WTC11 (cell line): ENCODE measurements around the gene OTUB2. TPM values are rescaled to one million over a fixed set of nuclear protein-coding genes. Genes with fewer than 3 reads are reported as not detected.

Experiments used
- ATAC-seq: fragments of 200-7000 bp; cut with Tn5 transposase; 2 replicates; pipeline ENCODE4 v1.10.0; 2021; ENCODE audit warnings: mild to moderate bottlenecking, moderate library complexity
- CTCF ChIA-PET: fragments of 300-600 bp; sonication (Branson Sonifier 250); formaldehyde crosslinking; loops from one replicate; lab custom pipeline; 2021; ENCODE audit warnings: antibody characterized with exemption; lab: Charles Lee
- POLR2A ChIA-PET: fragments of 350-600 bp; sonication (Branson Sonifier 250); formaldehyde crosslinking; loops from one replicate; lab custom pipeline; 2021; ENCODE audit warnings: antibody characterized with exemption; lab: Charles Lee
- DNase-seq: peaks from one replicate; pipeline ENCODE4 v3.0.0; 2021; ENCODE audit warnings: low spot score
- H3K27ac Mint-ChIP-seq: 2 replicates; pipeline ENCODE4 v1.8.0; 2021; ENCODE audit warnings: mixed read lengths
- H3K27me3 Mint-ChIP-seq: 2 replicates; pipeline ENCODE4 v1.8.0; 2021; ENCODE audit warnings: low read depth, mild to moderate bottlenecking, moderate library complexity, mixed read lengths
- H3K36me3 Mint-ChIP-seq: 2 replicates; pipeline ENCODE4 v1.8.0; 2021; ENCODE audit warnings: mixed read lengths
- H3K4me1 Mint-ChIP-seq: 2 replicates; pipeline ENCODE4 v1.8.0; 2022; ENCODE audit warnings: mixed read lengths
- H3K4me3 Mint-ChIP-seq: 2 replicates; pipeline ENCODE4 v1.8.0; 2021; ENCODE audit warnings: mild to moderate bottlenecking, moderate library complexity, mixed read lengths
- H3K9me3 Mint-ChIP-seq: 2 replicates; pipeline ENCODE4 v1.8.0; 2021; ENCODE audit warnings: mixed read lengths
- CREM ChIP-seq: sonication (generic); formaldehyde crosslinking; IDR thresholded peaks from 2 replicates; pipeline ENCODE4 v1.8.1; 2022; ENCODE audit warnings: mild to moderate bottlenecking, missing genetic modification reagents, moderate library complexity
- E2F1 ChIP-seq: sonication (generic); formaldehyde crosslinking; IDR thresholded peaks from 2 replicates; pipeline ENCODE4 v1.8.0; 2022; ENCODE audit warnings: mild to moderate bottlenecking, missing genetic modification reagents
- E2F5 ChIP-seq: sonication (generic); formaldehyde crosslinking; IDR thresholded peaks from 2 replicates; pipeline ENCODE4 v1.8.1; 2022; ENCODE audit warnings: mild to moderate bottlenecking, moderate library complexity, missing genetic modification reagents
- ELF4 ChIP-seq: sonication (generic); formaldehyde crosslinking; IDR thresholded peaks from 2 replicates; pipeline ENCODE4 v1.8.1; 2022; ENCODE audit warnings: low read depth, mild to moderate bottlenecking, moderate library complexity, missing genetic modification reagents
- FOXK1 ChIP-seq: sonication (generic); formaldehyde crosslinking; IDR thresholded peaks from 2 replicates; pipeline ENCODE4 v1.8.0; 2022; ENCODE audit warnings: mild to moderate bottlenecking, moderate library complexity, missing genetic modification reagents
- JAZF1 ChIP-seq: fragments of 250-450 bp; sonication (Bioruptor Pico); IDR thresholded peaks from 2 replicates; pipeline ENCODE4 v1.9.0; 2021; ENCODE audit warnings: moderate library complexity, mild to moderate bottlenecking, inconsistent platforms
- MAX ChIP-seq: sonication (generic); formaldehyde crosslinking; IDR thresholded peaks from 2 replicates; pipeline ENCODE4 v1.8.0; 2022; ENCODE audit warnings: mild to moderate bottlenecking, missing genetic modification reagents
- NFYB ChIP-seq: sonication (generic); formaldehyde crosslinking; conservative IDR thresholded peaks from 2 replicates; pipeline ENCODE4 v1.8.0; 2022; ENCODE audit warnings: low read depth, missing genetic modification reagents
- SMAD4 ChIP-seq: sonication (generic); formaldehyde crosslinking; IDR thresholded peaks from 2 replicates; pipeline ENCODE4 v1.8.0; 2022; ENCODE audit warnings: mild to moderate bottlenecking, missing genetic modification reagents
- SOX15 ChIP-seq: fragments of 250-450 bp; sonication (Bioruptor Pico); IDR thresholded peaks from 2 replicates; pipeline ENCODE4 v1.9.0; 2021; ENCODE audit warnings: mild to moderate bottlenecking
- SP1 ChIP-seq: sonication (generic); formaldehyde crosslinking; conservative IDR thresholded peaks from 2 replicates; pipeline ENCODE4 v1.8.1; 2022; ENCODE audit warnings: missing genetic modification reagents
- TEAD1 ChIP-seq: sonication (generic); formaldehyde crosslinking; IDR thresholded peaks from 2 replicates; pipeline ENCODE4 v1.8.0; 2022; ENCODE audit warnings: mild to moderate bottlenecking, missing genetic modification reagents
- ZNF317 ChIP-seq: sonication (generic); formaldehyde crosslinking; IDR thresholded peaks from 2 replicates; pipeline ENCODE4 v1.8.1; 2023; ENCODE audit warnings: low read depth, mild to moderate bottlenecking, moderate library complexity, missing genetic modification reagents, borderline replicate concordance
- ZNF425 ChIP-seq: fragments of 250-450 bp; sonication (Bioruptor Pico); conservative IDR thresholded peaks from 2 replicates; pipeline ENCODE4 v1.9.0; 2021; ENCODE audit warnings: mild to moderate bottlenecking
- ZNF512 ChIP-seq: sonication (generic); formaldehyde crosslinking; IDR thresholded peaks from 2 replicates; pipeline ENCODE4 v1.8.1; 2022; ENCODE audit warnings: missing genetic modification reagents, borderline replicate concordance
- ZNF532 ChIP-seq: fragments of 250-450 bp; sonication (Bioruptor Pico); IDR thresholded peaks from 2 replicates; pipeline ENCODE4 v1.9.0; 2021; ENCODE audit warnings: mild to moderate bottlenecking, borderline replicate concordance
- total RNA-seq: library from RNA; stranded (reverse); gene quantifications from 3 replicates; pipeline ENCODE4 v1.2.3, GENCODE V29; 2021
- TF ChIP-seq, protein P1 (sequence below): sonication (generic); formaldehyde crosslinking; IDR thresholded peaks from 2 replicates; pipeline ENCODE4 v1.8.1; 2023; ENCODE audit warnings: mild to moderate bottlenecking, missing genetic modification reagents, moderate library complexity
- TF ChIP-seq, protein P2 (sequence below): sonication (generic); formaldehyde crosslinking; IDR thresholded peaks from 2 replicates; pipeline ENCODE4 v1.8.1; 2023; ENCODE audit warnings: mild to moderate bottlenecking, missing genetic modification reagents
- TF ChIP-seq, protein P3 (sequence below): sonication (generic); formaldehyde crosslinking; IDR thresholded peaks from 2 replicates; pipeline ENCODE4 v1.8.1; 2022; ENCODE audit warnings: low read depth, missing genetic modification reagents, borderline replicate concordance

The OTUB2 gene
- total RNA-seq, 1 experiment from 2014 or later = 3.5 TPM

DNA sequence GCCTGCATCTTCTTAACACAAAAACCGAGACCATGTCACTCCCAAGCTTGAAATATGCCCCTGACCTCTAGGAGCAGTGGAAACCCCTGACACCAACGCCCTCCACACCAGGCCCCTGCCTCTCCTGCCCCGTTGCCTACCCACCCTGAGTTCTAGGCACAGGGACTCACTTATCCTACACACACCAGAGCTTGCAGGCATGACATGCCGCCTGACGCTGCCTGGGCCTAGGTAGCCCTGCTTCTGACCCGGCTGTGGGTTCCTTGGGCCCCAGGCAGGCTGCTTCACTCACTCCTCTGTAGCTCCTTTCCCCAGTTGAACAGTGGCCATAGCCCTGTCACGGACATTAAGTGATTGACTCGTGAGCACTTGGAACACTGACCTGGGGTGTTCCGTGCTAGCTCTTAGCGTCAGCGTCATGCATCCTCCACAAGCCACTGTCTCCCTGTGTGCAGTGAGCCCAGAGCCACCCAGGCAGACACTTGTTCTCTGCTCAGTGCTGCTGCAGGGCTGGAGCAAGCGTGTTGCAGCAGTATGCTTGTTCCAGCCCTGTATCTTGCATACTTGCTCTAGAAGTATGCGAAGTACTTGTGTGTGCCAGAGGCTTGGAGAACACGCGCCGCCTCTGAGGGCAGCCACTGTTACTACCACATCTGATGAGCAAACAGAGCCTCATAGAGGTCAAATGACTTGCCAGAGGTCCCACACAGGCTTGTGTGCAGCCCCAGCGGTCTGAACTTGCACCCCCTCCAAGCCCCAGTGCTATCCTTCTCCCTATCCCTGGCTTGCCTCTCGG, 15.6 kb downstream of the OTUB2 start (continued):
- TF ChIP-seq, protein P1, sequence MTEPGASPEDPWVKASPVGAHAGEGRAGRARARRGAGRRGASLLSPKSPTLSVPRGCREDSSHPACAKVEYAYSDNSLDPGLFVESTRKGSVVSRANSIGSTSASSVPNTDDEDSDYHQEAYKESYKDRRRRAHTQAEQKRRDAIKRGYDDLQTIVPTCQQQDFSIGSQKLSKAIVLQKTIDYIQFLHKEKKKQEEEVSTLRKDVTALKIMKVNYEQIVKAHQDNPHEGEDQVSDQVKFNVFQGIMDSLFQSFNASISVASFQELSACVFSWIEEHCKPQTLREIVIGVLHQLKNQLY = no peak
- TF ChIP-seq SP1 (CRISPR knock-in tag) = no peak

GRCh38 chr14:94042433-94043091, 16.4 kb downstream of the OTUB2 start:
- Mint-ChIP-seq H3K36me3 (peaks cover 15% of the 10 kb centered on the region; the same call in 1 of the 2 replicates), H3K27ac (no peak overlapping the region), H3K4me1 (no peaks in the 10 kb centered on the region; the same call in 1 of the 2 replicates), H3K27me3 (no peaks in the 10 kb centered on the region), H3K4me3 (no peak overlapping the region), H3K9me3 (no peaks in the 10 kb centered on the region)
- ChIA-PET CTCF (interaction anchor here (1.9 to 2.7 kb wide), 3 partner anchors 87 to 102 kb away, joined by 6 to 13 read pairs (median 11); partner anchors contain the start of gene IFI27L2), POLR2A (no interaction called here)
- ATAC-seq (no peak), DNase-seq (no peak)
- TF ChIP-seq E2F5 (no peak), ELF4 (CRISPR knock-in tag) (no peak), ZNF512 (CRISPR knock-in tag) (no peak), ZNF425 (CRISPR knock-in tag) (no peak), MAX (CRISPR knock-in tag) (no peak), E2F1 (no peak), SMAD4 (CRISPR knock-in tag) (no peak), JAZF1 (CRISPR knock-in tag) (no peak), CREM (CRISPR knock-in tag) (no peak), SOX15 (no peak), FOXK1 (no peak), ZNF532 (CRISPR knock-in tag) (no peak), NFYB (no peak), ZNF317 (CRISPR knock-in tag) (no peak), TEAD1 (CRISPR knock-in tag) (no peak)
- TF ChIP-seq, protein P2, sequence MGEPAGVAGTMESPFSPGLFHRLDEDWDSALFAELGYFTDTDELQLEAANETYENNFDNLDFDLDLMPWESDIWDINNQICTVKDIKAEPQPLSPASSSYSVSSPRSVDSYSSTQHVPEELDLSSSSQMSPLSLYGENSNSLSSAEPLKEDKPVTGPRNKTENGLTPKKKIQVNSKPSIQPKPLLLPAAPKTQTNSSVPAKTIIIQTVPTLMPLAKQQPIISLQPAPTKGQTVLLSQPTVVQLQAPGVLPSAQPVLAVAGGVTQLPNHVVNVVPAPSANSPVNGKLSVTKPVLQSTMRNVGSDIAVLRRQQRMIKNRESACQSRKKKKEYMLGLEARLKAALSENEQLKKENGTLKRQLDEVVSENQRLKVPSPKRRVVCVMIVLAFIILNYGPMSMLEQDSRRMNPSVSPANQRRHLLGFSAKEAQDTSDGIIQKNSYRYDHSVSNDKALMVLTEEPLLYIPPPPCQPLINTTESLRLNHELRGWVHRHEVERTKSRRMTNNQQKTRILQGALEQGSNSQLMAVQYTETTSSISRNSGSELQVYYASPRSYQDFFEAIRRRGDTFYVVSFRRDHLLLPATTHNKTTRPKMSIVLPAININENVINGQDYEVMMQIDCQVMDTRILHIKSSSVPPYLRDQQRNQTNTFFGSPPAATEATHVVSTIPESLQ = no peak
- TF ChIP-seq, protein P3, sequence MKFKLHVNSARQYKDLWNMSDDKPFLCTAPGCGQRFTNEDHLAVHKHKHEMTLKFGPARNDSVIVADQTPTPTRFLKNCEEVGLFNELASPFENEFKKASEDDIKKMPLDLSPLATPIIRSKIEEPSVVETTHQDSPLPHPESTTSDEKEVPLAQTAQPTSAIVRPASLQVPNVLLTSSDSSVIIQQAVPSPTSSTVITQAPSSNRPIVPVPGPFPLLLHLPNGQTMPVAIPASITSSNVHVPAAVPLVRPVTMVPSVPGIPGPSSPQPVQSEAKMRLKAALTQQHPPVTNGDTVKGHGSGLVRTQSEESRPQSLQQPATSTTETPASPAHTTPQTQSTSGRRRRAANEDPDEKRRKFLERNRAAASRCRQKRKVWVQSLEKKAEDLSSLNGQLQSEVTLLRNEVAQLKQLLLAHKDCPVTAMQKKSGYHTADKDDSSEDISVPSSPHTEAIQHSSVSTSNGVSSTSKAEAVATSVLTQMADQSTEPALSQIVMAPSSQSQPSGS = no peak
